GM10266 (cell line): ENCODE measurements around the gene STARD5.

Experiments
- DNase-seq: peaks from one replicate; pipeline ENCODE4 v3.0.0; 2012; ENCODE audit errors: extremely low spot score
- TF ChIP-seq, protein P1 (sequence below): IDR thresholded peaks from 2 replicates; pipeline ENCODE4 v1.5.1; 2012; ENCODE audit warnings: mild to moderate bottlenecking, low read depth; ENCODE audit not compliant: control insufficient read depth, insufficient read depth; ENCODE audit errors: missing control alignments

Gene STARD5

DNA sequence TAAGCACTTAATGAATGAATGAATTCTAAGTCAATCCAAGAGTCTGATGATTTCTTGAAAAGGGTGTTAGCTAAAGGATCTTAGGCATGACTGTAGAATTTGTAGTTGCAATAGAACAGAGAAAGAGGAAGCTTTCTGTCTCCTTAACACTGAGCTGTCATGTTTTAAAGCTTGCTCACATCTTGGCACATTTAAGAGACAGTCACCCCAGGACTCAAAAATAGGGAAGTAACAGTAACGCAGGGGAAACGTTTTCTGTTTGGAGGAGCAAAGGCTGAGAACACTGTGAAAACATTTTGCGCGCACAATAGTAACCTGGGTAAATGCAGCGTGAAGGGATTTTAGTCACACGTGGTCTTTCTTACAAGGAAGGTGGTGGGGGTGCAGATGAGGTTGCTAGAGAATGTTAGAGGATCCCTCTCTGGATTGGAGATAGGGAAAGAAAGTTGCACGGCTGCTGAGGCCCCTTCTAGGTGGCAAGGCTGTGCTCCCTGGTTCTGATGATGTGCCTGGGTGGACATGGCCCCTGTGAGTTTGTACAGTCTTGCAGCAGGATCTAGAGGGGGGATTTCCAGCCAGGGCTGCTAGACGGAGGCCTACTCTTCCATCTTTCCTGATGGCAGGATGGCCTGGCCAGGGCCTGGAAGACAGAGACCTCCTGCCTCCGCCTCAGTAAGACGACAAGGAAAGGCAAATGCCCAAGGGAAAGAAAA, 12.0 kb downstream of the STARD5 start:
- TF ChIP-seq, protein P1, sequence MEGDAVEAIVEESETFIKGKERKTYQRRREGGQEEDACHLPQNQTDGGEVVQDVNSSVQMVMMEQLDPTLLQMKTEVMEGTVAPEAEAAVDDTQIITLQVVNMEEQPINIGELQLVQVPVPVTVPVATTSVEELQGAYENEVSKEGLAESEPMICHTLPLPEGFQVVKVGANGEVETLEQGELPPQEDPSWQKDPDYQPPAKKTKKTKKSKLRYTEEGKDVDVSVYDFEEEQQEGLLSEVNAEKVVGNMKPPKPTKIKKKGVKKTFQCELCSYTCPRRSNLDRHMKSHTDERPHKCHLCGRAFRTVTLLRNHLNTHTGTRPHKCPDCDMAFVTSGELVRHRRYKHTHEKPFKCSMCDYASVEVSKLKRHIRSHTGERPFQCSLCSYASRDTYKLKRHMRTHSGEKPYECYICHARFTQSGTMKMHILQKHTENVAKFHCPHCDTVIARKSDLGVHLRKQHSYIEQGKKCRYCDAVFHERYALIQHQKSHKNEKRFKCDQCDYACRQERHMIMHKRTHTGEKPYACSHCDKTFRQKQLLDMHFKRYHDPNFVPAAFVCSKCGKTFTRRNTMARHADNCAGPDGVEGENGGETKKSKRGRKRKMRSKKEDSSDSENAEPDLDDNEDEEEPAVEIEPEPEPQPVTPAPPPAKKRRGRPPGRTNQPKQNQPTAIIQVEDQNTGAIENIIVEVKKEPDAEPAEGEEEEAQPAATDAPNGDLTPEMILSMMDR, result no peak
- DNase-seq, result no peak

DNA sequence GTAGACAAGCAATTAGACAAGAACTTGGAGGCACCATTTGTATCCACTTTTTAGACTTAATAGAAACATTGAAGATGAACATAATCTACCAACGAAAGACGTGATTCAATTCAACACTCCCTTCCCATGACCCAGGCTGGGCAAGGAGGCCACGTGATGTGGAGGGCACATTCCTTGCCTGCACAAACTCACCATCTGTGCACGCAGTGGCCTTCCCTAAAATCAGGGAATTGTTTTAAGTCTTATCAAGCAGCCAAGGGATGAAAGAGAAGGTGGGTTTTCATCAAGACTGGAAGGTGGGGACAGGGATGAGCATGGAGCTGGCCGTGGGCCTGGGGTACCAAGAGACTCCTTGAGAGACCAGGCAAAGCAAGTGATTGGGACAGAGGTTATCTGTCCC, 13.5 kb downstream of the STARD5 start:
- TF ChIP-seq, protein P1, result no peak
- no peak for DNase-seq

DNA sequence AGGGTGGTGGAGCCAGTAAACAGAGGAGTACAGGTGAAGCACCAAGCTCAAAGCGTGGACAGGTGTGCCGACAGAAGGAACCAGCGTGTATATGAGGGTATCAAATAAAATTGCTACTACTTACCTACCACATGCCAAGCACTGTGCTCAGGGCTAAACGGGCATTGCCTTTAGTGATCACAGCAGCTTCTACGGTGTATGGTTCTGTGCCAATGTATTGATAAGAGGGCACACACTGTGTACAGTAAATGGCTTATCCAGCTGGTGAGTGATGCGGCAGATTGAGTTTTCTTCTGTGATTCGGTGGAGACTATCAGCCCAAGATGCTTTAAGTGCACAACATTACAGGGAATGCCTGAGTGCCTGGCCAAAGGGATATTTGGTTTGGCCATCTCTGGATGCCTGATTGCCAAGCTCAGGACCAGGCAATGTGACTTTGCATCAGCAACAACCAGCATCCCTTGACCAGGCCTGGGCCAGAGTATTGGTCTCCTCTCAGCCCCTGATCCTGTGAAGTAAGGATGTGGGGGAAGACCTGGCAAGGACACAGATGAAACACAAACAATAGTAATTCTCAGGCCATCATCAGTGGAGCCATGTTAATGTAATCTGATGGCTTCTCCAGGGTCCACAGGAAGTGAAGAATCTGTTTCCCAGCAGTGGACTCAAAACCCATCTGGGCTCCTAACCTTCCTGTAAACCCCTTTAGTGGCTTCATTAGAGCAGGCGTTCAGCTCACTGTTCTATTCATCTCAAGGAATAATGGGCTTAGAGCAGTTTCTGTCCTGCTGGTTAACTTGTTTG, 14.1 kb downstream of the STARD5 start:
- no peak for DNase-seq
- TF ChIP-seq, protein P1, result no peak

DNA sequence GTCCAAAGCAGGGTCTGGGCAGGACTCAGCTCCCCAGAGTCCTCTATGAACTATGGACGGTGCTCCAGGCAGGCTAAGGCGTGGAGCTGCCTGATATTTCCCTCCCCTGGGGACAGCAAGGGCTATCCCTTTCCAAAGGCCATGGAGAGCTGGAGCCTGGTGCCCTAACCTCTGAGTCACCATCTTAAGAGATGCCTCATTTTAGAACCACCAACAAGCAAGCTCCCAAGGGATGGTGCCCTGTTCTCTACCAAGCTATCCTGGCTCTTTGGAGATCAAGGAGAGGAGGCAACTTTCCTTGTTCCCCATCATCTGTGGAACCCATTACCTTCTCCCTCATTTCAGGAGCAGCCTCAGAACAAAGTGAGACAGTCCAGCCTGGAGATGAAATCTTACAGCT, 15.7 kb downstream of the STARD5 start:
- TF ChIP-seq, protein P1, result no peak
- no peak for DNase-seq

DNA sequence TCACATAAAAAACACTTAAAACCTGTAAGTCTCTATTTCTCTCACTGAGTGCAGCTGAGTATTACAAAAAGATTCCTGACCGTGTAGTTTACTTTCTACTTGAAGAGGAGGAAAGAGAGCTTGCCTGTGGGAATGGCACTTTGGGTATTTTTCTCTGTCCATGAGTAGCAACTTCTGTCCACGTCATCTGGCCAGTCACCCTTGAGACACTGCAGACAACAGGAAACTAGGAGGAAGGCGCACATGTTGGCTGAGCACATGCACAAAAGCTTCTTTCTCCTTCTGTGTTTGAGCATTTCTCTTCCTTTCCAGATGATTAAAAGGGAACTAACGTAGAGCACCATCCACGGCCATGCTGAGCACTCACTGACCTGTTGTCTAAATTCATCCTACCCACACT, 19.7 kb downstream of the STARD5 start:
- TF ChIP-seq, protein P1, result no peak
- no peak for DNase-seq

DNA sequence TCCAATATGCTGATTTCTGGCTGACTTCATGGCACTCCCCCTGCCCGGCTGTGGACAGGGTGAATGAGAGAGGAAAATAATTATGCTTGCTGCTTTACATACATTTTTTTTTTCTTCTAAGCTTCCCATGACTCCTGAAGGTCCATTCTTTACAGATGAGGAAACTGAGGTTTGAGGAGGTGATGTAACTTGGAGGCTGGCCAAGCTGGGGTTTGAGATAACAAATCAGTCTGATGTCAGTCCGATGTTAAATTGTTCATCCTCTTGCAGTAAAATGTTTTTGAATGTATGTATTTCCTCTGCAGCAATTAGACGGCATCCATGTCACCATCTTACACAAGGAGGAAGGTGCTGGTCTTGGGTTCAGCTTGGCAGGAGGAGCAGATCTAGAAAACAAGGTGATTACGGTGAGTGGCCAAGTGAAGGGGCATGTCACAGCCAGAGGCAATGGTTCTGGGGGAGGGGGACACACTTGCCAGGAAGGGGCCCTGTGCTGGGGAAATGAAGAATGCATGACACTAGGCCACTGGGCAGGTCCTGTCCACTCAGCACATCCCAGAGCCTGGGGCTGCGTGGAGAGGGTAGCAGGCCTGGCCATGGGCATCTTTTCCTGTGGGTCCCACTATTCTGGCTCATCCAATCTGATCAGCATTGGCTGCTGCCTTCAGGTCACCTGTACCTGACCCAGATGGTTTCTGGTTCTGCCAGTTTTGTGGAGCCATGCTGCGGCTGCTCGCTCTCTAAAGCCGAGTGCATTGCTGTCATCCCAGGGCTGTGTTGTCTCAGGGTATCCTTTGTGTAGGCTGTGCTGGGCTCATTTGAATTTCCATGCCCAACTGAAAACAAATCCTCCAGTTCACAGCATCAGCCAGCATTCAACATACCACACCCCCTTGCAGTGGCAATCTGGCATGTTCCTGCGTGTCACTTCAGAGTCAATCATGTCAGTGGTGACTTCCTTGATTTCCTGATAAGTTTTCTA, 20.4 kb downstream of the STARD5 start:
- no peak for DNase-seq
- TF ChIP-seq, protein P1, result no peak
